ENCODE data around the gene RADIL.

Gene RADIL

DNA sequence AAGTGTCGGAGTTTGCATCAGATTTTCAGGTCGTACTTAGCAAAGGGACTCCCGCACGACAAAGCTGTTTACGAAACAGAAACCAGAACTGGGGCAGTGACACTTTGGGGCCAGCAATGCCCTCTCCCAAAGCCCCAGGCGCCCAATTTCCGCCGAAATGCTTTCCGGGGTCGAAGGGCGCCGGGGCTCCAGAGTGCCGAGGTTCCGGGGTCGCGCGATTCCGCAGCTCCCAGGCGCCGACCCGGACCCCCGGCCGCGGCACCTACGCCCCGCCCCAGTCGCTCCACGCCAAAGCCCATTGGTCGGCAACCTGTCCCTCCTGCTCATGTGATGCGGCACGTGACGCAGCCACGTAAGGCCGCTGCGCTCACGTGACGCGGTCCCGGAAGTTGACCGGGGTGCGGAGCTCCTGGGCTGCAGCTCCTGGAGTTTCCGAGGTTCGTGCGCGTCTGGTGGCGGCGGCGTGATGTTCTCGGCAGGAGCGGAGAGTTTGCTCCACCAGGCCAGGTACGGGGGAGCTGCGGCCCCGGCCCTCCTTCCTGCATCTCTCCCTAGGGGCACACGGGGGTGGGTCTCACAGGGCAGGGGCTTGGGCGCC lies 108.2 kb downstream of the RADIL start, which contains the start of gene AP5Z1:
AP5Z1 (plus strand) TSS at position 374 of the 598 bp plus-strand sequence; CDS start at position 467, 93 bp downstream.
- peak; percentile 99 for DNase-seq (ENCODE audit: low spot score)

DNA sequence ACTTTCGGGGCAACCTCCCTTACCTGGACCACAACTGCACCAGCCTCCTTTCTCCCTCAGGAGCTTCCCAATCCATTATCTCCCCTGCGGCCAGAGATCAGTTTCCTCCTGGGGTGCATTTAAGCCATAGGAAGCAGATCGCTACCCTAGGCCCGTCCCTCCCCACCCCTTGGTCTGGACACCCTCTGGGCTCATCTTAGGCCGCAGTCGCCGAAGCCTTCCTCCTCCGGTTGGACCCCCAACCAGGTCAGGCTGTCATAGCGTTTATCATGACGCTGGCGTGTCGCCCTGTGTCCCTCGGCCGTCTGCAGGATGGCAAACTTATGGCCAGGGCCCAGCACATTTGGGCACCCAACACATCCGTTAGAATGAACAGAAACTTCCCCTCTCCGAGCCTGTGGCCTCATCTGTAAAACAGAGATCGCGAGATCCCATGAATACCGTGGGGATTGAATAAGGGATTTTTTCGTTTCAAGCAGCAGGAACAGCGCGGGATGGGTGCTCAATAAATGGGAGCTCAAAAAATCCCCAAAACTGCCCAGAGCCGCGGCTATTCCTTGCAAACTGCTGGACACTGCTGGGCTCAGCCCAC lies 108.8 kb downstream of the RADIL start:
- DNase-seq (ENCODE audit: low spot score): peak; percentile 70

DNA sequence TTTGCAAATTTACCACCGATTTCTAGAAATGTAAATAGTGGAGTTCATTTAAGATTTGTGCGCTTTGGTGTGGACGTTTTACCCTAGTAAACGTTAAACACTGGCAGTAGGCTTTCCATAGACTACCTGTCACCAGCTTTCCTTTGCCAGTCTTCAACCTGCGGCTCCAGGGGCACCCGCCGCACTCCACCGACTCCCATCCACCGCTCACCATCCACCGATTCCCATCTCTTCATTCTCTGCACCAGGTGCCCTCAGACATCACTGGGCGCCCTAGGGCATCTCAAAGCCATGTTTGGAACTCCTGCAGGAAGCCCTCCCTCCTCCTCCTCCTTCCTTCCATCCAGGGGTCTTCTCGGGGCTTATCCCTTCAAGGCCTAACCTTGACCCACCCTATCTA lies 109.5 kb downstream of the RADIL start:
- DNase-seq (ENCODE audit: low spot score): no peak

DNA sequence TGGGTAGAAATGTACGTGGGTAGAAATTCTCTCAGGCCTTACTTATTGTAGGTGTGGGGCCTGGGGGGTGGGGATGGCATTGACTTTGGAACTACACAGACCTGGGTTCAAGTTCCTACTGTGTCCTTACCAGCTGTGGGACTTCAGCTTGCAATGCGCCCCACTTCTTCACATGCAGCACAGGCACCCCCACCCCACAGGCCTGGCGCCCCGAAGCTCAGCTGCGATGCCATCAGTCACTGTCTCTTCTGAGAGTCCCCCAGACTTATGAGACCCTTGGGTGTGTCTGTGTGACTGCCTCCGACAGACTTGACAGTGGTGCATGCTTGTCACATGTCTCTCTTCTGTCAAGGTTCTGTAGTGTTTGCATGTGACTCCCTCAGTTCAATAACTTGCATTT lies 111.2 kb downstream of the RADIL start:
- no peak for DNase-seq (ENCODE audit: low spot score)

DNA sequence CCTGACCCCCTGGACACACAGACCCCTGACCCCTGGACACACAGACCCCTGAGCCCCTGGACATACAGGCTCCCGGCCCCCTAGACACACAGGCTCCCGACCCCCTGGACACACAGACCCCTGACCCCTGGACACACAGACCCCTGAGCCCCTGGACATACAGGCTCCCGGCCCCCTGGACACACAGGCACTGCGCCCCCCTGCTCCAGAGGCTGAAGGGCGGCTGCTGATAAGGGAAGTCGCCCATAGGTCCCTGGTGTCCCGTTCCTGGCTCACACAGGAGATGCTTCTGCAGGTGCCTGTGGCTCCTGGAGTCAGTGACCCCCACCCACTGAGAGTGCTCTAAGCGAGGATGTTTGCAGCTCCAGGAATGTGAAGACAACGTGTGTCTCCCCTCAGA lies 111.8 kb downstream of the RADIL start:
- no peak for DNase-seq (ENCODE audit: low spot score)

DNA sequence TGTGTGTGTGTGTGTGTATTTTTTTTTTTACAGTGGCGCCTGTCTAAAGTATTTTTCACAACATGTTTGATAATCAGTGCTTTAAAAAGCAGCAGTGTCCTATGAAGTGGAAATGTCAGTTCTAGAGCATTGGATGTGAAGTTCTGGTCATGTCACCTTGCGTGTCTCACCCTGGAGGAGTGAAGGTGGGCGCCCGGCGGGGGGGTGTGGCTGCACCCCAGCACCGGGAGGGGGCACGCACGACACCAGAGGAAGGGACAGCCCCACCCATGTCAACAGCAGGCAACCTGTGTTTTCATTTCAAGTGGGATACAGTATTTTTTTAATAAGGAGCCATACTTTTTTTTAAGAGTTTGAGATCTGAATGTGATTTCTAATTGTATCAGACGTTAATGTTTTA lies 112.6 kb downstream of the RADIL start:
- DNase-seq (ENCODE audit: low spot score): no peak

DNA sequence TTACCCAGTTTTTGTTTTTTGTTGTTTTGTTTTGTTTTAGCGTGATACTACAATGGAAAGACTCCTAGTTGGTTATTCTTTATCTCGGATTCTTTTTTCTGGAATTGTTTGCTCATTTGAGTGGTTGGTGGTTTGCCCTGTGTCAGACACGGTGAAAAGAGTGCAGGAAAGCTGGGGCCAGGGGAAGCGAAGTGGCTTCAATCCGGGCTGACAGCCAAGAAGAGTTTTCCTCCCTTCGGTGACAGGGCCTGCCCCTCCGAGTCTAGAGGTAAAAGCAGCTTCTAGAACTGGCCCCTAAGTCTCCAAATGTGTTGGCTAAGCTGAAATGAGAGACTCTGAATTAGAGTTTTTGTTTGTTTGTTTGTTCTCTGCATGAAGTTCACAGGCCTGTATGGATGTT lies 113.8 kb downstream of the RADIL start:
- DNase-seq (ENCODE audit: low spot score): no peak

DNA sequence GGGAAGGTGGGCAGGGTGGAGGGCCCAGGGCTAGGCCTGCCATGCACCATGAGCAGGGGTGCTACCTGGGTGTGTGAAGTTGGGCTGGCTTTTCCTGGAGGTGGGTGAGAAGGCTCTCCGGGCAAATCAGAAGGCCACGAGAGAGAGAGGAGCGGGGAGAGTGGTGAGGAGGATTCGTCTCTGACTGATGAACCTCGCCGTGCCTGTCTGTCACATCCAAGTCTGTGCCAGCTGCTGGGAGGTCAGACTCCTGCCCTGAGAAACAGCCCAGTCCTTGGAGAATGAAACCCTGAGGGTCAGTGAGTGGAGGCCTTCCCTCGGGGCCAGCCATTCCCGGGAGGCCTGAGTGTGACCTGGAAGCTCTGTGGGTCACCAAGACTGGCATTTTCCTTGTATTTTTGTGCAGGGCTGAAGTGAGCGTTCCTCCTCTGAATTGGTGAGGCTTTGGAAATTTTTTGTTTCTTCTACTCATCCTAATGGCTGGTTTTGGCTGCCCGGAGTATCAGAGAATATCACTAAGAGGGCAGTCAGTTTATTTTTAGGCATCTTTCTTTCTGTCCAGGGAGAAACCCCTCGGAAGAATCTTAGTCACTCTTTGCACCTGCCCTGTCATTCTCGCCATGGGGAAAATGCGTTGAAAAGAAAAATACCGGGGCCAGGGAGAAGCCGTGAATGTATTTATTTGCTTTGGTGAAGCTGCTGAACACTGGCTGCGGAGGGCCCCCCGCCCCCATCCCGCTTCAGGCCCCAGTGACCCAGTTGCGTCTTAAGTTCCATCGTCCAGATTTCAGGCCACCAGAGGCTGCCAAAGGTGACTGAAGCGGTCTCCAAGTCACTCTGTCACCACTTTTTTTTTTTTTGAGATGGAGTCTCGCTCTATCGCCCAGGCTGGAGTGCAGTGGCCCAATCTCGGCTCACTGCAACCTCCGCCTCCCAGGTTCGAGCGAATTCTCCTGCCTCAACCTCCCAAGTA lies 114.6 kb downstream of the RADIL start:
- no peak for DNase-seq (ENCODE audit: low spot score)

DNA sequence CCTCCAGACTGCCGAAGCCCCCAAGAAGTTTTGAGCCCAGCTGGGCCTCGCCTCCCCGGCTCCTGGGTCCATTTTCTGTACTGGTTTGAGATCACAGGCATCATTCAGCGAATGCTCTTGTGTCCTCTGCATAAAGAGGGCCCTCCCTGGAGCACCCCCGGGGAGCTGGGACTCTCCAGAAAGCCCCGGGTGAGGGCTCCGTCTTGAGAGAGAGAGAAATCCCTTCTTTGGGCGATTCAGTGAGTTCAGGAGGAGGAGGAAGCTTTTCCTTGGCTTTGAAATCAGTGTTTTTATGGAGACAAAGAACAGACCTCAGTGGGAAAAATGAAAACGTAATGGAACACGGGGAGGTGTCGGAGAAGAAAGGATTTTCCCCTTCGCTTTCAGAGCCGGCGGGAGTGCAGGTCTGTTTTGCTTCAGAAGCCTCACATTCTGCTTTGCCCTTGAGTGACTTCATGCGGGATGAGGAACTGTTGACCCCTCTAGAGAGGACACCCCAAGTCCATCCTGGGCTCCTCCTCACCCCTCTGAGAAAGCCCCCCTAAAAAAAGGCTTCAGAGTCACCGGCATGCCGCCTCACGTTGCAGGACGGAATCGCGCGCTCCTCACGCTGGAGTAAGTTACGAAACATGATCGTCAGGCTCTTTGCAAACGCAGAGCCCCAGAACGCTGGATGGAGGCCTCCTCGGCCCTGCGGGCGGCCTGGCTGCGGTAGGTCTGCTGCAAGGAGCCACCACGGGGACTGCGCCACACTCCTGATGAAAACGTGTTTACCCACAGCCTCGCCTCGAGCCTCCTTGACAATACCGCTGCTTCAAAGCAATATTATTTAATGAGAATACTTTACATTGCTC lies 116.6 kb downstream of the RADIL start:
- no peak for DNase-seq (ENCODE audit: low spot score)

DNA sequence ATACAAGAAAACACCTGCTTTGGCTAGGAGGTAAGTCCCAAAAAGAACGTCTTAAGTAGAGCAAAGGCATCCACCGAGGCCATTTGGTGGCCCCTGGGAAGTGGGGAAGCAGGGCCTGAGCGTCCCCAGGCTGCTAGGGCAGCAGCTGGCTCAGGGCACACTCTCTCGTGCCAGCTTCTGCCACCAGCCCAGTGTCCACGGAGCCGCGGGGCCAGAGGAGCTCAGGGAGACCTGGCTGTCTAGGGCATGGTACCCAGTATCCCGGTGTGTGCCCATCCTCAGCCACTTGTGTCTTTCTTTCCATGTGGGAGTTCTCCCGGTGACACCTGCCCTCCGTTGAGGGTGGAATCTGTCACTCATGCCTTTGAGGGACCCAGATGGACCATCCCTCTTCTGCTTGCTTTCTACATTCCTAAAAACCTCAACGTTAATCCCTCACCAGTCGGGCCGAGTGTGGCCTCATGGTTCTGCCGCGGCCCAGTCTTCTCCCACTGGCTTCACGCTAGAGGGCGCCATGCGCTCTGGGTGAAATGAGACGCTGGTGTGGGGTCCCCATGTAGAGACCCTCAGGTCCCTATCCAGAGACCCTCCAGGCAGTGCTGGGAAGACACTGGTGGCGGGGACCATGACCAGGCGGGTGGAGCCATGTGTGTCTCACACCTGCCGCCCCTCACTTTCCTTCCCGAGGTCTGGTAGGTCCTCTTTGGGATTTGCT lies 117.6 kb downstream of the RADIL start:
- no peak for DNase-seq (ENCODE audit: low spot score)

DNA sequence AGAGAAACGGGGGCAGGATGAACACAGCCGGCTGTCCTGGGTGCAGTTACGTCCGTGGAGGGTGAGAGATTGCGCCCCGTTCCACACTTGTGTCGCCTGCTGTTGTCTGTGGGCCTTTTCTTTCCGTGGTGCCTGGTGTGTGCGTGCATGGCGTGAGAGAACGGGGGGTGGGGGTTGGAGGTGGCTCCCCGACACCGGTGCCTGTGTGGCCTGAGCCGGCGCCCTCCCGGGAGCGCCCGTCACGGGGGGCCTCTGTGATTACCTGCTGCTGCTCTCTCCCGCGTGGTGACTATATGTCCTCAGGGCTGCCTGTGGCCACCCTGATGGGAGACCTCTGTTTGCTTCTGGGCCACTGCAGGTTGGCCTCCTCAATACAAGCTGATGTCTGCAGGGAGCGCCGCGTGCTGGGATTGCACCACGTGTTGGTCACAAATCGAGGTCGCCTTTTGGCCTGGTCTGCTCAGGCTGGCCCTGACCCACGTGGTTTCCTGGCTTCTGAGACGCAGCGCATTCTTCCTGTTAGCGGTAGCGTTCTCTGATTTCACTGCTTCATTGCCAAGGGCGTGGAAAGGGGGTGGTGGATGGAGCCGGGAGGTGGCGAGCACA lies 119.0 kb downstream of the RADIL start:
- DNase-seq (ENCODE audit: low spot score): no peak

DNA sequence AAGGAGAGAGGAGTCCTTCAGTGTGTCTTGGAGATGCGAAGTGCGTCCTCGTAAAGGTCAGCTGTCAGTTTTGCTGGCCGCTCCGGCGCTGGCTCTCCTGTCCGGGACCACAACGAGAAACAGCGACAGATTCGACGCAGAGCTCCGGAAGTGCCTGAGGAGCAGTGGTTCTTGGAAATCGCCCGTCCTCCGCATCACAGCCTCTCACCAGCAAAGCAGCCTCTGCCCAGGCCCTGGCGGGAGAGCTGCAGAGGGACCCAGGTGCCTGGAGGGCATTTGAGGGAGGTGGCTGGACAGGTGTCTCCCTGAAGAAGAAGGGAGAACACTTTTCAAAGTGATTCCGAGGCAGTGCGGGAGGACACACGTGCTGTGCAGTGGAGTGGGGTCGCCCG lies 119.7 kb downstream of the RADIL start:
- DNase-seq (ENCODE audit: low spot score): no peak

DNA sequence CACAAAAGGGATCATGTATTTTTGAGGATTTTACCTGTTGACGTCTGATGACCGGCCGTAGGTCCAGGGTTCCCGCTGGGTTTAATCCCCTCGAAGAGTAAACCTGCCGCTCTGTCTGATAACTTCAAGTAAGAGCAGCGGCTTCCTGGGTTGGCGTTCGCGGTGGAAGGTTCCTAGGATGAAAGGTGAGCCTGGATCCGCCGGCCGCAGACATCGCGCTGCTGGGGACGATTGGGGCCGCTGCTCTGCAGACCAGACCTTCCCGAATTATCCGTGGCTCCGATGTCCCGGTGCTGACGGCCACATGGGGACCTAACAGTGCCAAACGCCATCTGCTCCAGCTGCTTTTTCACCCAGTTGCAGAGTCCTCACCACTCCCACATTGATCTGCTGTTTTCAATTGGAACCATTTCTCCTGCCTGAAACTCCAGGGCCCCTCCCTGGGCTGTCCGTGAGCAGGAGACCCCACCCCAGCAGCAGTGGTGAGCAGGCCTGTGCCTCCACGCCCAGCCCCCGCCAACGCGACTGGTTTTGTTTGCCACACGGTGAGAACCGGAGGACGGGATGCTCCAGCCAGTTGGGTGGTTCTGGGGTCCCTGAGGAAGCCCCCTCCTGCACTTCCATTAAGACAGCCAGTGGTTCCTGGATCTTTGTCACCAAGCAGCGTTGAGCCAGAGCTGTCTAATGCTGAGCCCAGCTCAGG lies 120.3 kb downstream of the RADIL start:
- no peak for DNase-seq (ENCODE audit: low spot score)

DNA sequence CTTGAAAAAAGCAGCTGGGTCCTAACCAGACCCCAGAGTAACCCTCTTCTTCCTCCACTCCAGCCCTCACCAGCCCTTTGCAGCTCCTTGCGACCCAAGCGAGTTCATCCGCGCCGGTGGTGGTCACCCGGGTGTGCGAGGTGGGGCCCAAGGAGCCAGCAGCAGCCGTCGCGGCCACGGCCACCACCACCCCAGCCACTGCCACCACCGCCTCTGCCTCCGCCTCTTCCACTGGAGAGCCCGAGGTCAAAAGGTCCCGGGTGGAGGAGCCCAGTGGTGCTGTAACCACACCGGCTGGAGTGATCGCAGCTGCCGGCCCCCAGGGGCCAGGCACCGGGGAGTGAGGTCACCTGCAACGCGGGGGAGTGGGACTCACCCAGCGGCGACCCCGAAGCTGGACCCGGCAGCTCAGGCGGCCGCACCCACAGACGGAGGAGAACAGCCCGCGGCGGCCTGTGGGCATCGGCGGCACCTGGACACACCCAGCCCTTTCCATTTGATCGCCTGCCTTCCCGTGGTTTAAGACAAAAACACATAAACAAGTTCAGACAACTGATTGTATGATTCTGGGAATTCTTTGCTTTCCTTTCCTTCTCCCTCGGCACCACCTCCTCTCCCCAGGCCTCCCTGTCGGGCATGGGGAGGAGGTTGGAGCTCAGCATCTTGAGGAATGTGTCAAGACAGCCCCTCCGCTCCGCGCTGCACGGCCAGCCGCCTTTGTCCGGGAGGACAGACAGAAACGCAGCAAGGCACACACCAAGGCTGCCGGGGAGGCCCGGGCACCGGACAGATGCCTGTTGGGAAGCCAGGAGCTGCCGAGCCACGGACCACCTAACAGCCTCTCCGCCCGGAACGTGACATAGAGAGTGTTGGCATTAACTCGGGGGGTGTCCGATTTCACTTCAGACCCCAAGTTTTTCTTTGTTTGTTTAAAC lies 121.1 kb downstream of the RADIL start:
- DNase-seq (ENCODE audit: low spot score): no peak

DNA sequence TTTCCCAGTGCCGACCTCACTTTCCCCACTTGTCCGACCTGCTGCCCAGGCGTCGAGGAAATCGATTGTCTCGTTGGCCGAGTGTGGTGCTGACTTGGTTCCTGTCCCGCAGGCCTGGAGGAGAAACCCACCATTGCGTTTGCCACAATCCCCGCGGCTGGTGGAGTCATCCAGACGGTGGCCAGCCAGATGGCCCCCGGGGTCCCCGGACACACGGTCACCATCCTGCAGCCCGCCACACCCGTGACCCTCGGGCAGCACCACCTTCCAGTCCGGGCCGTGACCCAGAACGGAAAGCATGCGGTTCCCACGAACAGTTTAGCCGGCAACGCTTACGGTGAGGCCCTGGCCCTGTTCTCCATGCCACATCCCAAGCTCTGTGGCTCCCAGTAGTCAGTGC lies 122.6 kb downstream of the RADIL start:
- DNase-seq (ENCODE audit: low spot score): no peak

DNA sequence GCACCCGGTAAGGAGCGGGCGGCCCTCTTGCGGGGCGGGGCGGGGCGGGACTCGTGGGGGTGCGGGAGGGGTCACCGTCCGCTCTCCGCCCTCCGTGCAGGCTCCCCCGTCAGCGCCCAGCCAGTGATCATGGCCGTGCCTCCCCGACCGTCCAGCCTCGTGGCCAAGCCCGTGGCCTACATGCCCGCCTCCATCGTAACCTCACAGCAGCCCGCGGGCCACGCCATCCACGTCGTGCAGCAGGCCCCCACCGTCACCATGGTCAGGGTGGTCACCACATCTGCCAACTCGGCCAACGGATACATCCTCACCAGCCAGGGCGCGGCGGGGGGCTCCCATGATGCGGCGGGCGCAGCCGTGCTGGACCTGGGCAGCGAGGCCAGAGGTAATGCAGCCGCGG lies 124.3 kb downstream of the RADIL start:
- no peak for DNase-seq (ENCODE audit: low spot score)

DNA sequence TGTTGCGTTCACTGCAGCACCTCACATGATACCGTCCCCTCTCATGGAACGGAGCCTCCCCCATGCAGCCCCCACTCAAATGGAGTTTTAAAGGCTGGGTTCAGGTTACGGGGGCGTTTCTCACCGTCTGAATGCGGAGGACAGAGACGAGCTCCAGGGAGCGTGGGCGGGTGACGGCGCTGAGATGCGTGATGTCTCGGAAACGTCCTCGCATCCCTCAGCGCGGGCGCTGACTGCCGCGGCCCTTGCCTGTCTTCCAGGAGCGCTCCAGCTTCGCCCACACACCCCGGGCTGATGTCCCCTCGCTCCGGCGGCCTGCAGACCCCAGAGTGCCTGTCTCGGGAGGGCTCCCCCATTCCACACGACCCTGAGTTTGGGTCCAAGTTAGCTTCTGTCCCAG lies 124.7 kb downstream of the RADIL start:
- no peak for DNase-seq (ENCODE audit: low spot score)

DNA sequence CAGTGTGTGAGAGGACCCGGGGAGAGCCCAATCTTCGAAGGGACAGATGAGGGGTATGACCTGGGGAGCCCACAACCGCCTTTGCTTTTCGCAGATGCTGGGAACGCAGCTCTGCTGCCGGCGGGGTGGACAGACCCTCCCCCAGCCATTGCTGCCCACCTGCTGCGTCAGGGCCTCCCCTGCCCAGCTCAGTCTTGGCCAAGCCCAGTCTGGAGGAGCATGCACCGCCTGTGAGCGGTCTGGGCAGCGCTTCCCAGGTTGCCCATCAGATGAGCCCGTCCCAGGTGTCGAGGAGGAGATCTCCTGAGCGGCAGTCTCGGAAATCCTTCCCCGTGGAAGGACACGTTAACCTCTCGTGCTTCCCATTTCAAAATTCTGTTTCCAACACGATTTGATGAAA lies 125.4 kb downstream of the RADIL start:
- no peak for DNase-seq (ENCODE audit: low spot score)

DNA sequence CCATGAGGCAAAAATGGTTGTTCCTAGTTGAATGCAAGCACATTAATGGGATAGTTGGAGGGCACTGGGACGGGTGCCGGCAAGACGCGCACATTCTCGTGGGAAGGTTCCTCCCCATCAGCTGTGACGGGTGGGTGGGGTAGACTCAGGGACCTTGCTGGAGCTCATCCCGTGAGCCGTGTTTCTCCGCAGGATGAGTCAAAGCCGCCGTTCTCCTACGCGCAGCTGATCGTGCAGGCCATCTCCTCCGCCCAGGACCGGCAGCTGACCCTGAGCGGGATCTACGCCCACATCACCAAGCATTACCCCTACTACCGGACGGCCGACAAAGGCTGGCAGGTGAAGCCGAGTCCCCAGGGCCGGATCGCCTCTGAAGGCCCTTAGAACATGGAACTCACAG lies 128.5 kb downstream of the RADIL start:
- DNase-seq (ENCODE audit: low spot score): no peak
